22Rv1 (cell line): ENCODE measurements around the gene RAX2.

Experiments
- ZFX ChIP-seq: fragments of 450-650 bp; IDR thresholded peaks from 2 replicates; pipeline ENCODE4 v1.6.1; 2017; ENCODE audit warnings: antibody characterized with exemption, borderline replicate concordance
- TF ChIP-seq, protein P1 (sequence below): fragments of 450-650 bp; IDR thresholded peaks from 2 replicates; pipeline ENCODE4 v1.5.1; 2017; ENCODE audit warnings: mild to moderate bottlenecking

DNA sequence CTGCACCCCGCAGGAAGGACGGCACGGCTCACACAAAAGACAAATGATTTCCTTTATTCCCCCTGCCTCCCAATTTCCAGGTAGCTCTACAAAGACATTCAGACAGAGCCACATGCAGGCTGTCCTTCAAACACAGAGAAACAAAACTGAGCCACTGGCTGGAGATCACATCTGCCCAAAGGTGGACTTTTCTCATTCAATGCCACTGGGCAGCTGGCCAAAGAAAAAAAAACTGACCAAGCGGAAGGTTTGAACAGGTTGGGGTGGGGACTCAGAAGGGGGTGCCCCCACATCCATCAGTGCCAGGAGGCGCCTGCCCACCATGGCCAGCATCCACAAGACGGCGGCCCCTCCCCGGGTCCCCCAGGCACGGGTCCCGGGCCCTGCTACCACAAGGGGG lies 32.0 kb upstream of the RAX2 start:
- TF ChIP-seq, protein P1, sequence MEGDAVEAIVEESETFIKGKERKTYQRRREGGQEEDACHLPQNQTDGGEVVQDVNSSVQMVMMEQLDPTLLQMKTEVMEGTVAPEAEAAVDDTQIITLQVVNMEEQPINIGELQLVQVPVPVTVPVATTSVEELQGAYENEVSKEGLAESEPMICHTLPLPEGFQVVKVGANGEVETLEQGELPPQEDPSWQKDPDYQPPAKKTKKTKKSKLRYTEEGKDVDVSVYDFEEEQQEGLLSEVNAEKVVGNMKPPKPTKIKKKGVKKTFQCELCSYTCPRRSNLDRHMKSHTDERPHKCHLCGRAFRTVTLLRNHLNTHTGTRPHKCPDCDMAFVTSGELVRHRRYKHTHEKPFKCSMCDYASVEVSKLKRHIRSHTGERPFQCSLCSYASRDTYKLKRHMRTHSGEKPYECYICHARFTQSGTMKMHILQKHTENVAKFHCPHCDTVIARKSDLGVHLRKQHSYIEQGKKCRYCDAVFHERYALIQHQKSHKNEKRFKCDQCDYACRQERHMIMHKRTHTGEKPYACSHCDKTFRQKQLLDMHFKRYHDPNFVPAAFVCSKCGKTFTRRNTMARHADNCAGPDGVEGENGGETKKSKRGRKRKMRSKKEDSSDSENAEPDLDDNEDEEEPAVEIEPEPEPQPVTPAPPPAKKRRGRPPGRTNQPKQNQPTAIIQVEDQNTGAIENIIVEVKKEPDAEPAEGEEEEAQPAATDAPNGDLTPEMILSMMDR = no peak
- no peak for TF ChIP-seq ZFX
